Right lobe of liver (tissue), 4 donors: ENCODE data around the gene DLG3.

ENCODE experiments used
- POLR2A ChIP-seq: fragments of 450-650 bp; IDR thresholded peaks from one replicate; pipeline ENCODE4 v1.6.1; 2017; ENCODE audit warnings: antibody characterized with exemption, mild to moderate bottlenecking
- TF ChIP-seq, protein P1 (sequence below), 4 donors: fragments of 200-600 bp in 3 of 4; fragments of 450-650 bp in 1 of 4; IDR thresholded peaks; one replicate each; pipeline versions ENCODE4 v1.5.1 to v1.8.0; 2016 to 2022; ENCODE audit warnings: antibody characterized with exemption in 4 of 4, mild to moderate bottlenecking in 2 of 4
- donor health status: DM: no; HTN: no; CAD: no.
- donor health status: DM: no; HTN: no; CAD: no.
- donor health status: DM: no; HTN: yes; CAD: no.

DNA sequence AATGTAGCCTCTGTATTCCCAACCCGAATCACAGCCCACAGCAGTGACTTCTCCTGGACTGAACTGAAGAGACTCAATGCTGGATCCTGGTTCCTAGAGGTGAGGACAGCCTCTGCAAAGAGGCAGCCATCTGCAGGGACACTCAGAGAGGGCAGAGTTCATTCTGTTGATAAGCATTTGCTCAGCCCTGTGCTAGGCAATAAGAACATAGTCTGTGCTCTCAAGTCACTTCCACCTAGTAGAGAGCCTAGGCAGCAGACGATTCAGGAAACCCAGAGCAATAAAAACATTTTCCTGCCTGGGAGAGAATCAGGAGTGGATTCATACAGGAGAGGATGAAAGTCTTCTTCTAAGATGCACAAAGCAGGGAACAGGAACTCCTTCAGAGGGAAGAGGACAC is 17.3 kb upstream of the DLG3 start:
- TF ChIP-seq, protein P1, sequence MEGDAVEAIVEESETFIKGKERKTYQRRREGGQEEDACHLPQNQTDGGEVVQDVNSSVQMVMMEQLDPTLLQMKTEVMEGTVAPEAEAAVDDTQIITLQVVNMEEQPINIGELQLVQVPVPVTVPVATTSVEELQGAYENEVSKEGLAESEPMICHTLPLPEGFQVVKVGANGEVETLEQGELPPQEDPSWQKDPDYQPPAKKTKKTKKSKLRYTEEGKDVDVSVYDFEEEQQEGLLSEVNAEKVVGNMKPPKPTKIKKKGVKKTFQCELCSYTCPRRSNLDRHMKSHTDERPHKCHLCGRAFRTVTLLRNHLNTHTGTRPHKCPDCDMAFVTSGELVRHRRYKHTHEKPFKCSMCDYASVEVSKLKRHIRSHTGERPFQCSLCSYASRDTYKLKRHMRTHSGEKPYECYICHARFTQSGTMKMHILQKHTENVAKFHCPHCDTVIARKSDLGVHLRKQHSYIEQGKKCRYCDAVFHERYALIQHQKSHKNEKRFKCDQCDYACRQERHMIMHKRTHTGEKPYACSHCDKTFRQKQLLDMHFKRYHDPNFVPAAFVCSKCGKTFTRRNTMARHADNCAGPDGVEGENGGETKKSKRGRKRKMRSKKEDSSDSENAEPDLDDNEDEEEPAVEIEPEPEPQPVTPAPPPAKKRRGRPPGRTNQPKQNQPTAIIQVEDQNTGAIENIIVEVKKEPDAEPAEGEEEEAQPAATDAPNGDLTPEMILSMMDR (IDR thresholded peaks at IDR 0.05) = no peak
- no peak for TF ChIP-seq POLR2A
